Measurements from ENCODE around the gene KCNJ9. TPM values are rescaled to one million over a fixed set of nuclear protein-coding genes. Genes with fewer than 3 reads are reported as not detected.
"Not testable (repeated sequence)": the region's sequence is repeated elsewhere in the genome, so short reads cannot be mapped to it uniquely, and the experiment has no call there.

KCNJ9 gene
- under 1 TPM; 0.04 to 0.05 TPM for total RNA-seq

GRCh38 chr1:160081261-160081936 is at the start of gene KCNJ9:
Gene KCNJ9, plus strand, starts transcription at chr1:160081538. Its CDS starts 2,493 bp downstream, at chr1:160084031.
- Mint-ChIP-seq H3K4me3 (no peak within 1 kb of the TSS), H3K4me1 (peaks cover 23% of the 10 kb centered on the region), H3K27ac (no peak within 1 kb of the TSS), H3K27me3 (peaks cover 38% of the 10 kb centered on the region), H3K9me3 (ENCODE audit: low read depth) (no peaks in the 10 kb centered on the region), H3K36me3 (ENCODE audit: low read depth) (peaks cover 3% of the 10 kb centered on the region)
- CTCF ChIA-PET, result interaction anchor here (0.7 to 26.0 kb wide), 9 partner anchors 16 to 287 kb away, joined by 3 to 636 read pairs (median 5); partner anchors contain the start of genes KCNJ10 and PIGM
- ATAC-seq, result no peak
- peak; percentile 23 for DNase-seq
- intact Hi-C loops (cut with DNase I, micrococcal nuclease), result loop anchor here in 1 of 2 experiments (5.0 kb wide), 2 partner anchors 49 to 144 kb away; partner anchors contain the start of gene PIGM
- POLR2A ChIA-PET, result interaction anchor here (0.6 kb wide), 1 partner anchor 21 kb away, joined by 3 read pairs; no protein-coding TSS in a partner anchor

- peaks cover 34% of the 10 kb centered on the region for H3K4me1 Mint-ChIP-seq
- ChIA-PET CTCF (interaction anchor here (0.6 to 4.5 kb wide), 8 partner anchors 9 to 345 kb away, joined by 3 to 57 read pairs (median 6); partner anchors contain the start of gene KCNJ9), POLR2A (interaction anchor here (0.9 to 1.4 kb wide), 2 partner anchors 9 to 955 kb away, joined by 3 read pairs; no protein-coding TSS in a partner anchor)
- ATAC-seq, result no peak
- peak overlapping the region; percentile 96 for H3K4me3 Mint-ChIP-seq
- H3K9me3 Mint-ChIP-seq (ENCODE audit: low read depth), result no peaks in the 10 kb centered on the region
- peak; percentile 27 for DNase-seq
- H3K27me3 Mint-ChIP-seq, result no peaks in the 10 kb centered on the region
- H3K36me3 Mint-ChIP-seq (ENCODE audit: low read depth), result peaks cover 1% of the 10 kb centered on the region
- intact Hi-C loops (cut with DNase I, micrococcal nuclease), result loop anchor here in 1 of 2 experiments (5.0 kb wide), 2 partner anchors 50 to 65 kb away; partner anchors contain the start of genes IGSF8 and KCNJ9
- H3K27ac Mint-ChIP-seq, result peak overlapping the region; percentile 92
Observed at GRCh38 chr1:160032165-160032820, 49.0 kb upstream of the KCNJ9 start.

- H3K9me3 Mint-ChIP-seq (ENCODE audit: low read depth), result no peaks in the 10 kb centered on the region
Observed at GRCh38 chr1:160040476-160040875, 40.9 kb upstream of the KCNJ9 start.

GRCh38 chr1:160043543-160043942 is 37.8 kb upstream of the KCNJ9 start:
- DNase-seq (no peak), ATAC-seq (no peak)
- Mint-ChIP-seq H3K27ac (no peak overlapping the region), H3K9me3 (ENCODE audit: low read depth) (no peaks in the 10 kb centered on the region), H3K27me3 (peaks cover 9% of the 10 kb centered on the region), H3K4me3 (no peak overlapping the region), H3K36me3 (ENCODE audit: low read depth) (no peaks in the 10 kb centered on the region), H3K4me1 (peaks cover 12% of the 10 kb centered on the region)
- intact Hi-C loops (cut with DNase I, micrococcal nuclease), result no loop called here
- ChIA-PET POLR2A (no interaction called here), CTCF (interaction anchor here (0.6 to 38.5 kb wide), 2 partner anchors 35 to 248 kb away, joined by 3 to 636 read pairs; partner anchors contain the start of genes KCNJ10 and KCNJ9)

More at GRCh38 chr1:160040476-160040875, 40.9 kb upstream of the KCNJ9 start:
- DNase-seq (no peak), ATAC-seq (no peak)
- Mint-ChIP-seq H3K27me3 (peaks cover 3% of the 10 kb centered on the region), H3K4me3 (no peak overlapping the region), H3K27ac (no peak overlapping the region), H3K4me1 (peaks cover under 1% of the 10 kb centered on the region), H3K36me3 (ENCODE audit: low read depth) (no peaks in the 10 kb centered on the region)
- ChIA-PET CTCF (interaction anchor here (0.8 to 2.1 kb wide), 5 partner anchors 10 to 46 kb away, joined by 3 to 5 read pairs (median 3); no protein-coding TSS in a partner anchor), POLR2A (no interaction called here)
- intact Hi-C loops (cut with DNase I, micrococcal nuclease), result no loop called here

GRCh38 chr1:160045653-160046052 is 35.7 kb upstream of the KCNJ9 start:
- Mint-ChIP-seq H3K36me3 (ENCODE audit: low read depth) (no peaks in the 10 kb centered on the region), H3K27ac (no peak overlapping the region), H3K27me3 (peaks cover 12% of the 10 kb centered on the region), H3K4me3 (no peak overlapping the region), H3K4me1 (peaks cover 12% of the 10 kb centered on the region), H3K9me3 (ENCODE audit: low read depth) (no peaks in the 10 kb centered on the region)
- POLR2A ChIA-PET, result interaction anchor here (0.6 kb wide), 1 partner anchor 13 kb away, joined by 5 read pairs; no protein-coding TSS in a partner anchor
- intact Hi-C loops (cut with DNase I, micrococcal nuclease), result loop anchor here (1.0 to 2.0 kb wide), 3 partner anchors 33 to 39 kb away; no protein-coding TSS in a partner anchor
- ATAC-seq, result no peak
- no peak for DNase-seq
- CTCF ChIA-PET, result interaction anchor here (0.6 to 38.5 kb wide), 21 partner anchors 8 to 331 kb away, joined by 3 to 636 read pairs (median 7); partner anchors contain the start of genes IGSF8, KCNJ10, KCNJ9 and PIGM

- H3K9me3 Mint-ChIP-seq (ENCODE audit: low read depth), result no peaks in the 10 kb centered on the region
- CTCF ChIA-PET, result interaction anchor here (0.5 to 38.5 kb wide), 34 partner anchors 8 to 768 kb away, joined by 3 to 636 read pairs (median 4); partner anchors contain the start of genes IGSF8, KCNJ10, KCNJ9 and PEX19
- peaks cover 13% of the 10 kb centered on the region for H3K27me3 Mint-ChIP-seq
- peak; percentile 67 for DNase-seq
- POLR2A ChIA-PET, result no interaction called here
- H3K36me3 Mint-ChIP-seq (ENCODE audit: low read depth), result no peaks in the 10 kb centered on the region
- ATAC-seq, result peak; percentile 87
- peak overlapping the region; percentile 55 for H3K4me3 Mint-ChIP-seq
- peaks cover 12% of the 10 kb centered on the region for H3K4me1 Mint-ChIP-seq
- H3K27ac Mint-ChIP-seq, result peak overlapping the region; percentile 81
- intact Hi-C loops (cut with DNase I, micrococcal nuclease), result loop anchor here (1.0 to 2.0 kb wide), 3 partner anchors 32 to 38 kb away; no protein-coding TSS in a partner anchor
Observed at GRCh38 chr1:160046494-160047110, 34.7 kb upstream of the KCNJ9 start.

- no peak for DNase-seq
- H3K27me3 Mint-ChIP-seq, result peaks cover 17% of the 10 kb centered on the region
- H3K9me3 Mint-ChIP-seq (ENCODE audit: low read depth), result no peaks in the 10 kb centered on the region
- no peak for ATAC-seq
- intact Hi-C loops (cut with DNase I, micrococcal nuclease), result loop anchor here in 1 of 2 experiments (2.0 kb wide), 1 partner anchor 31 kb away; no protein-coding TSS in a partner anchor
- H3K4me1 Mint-ChIP-seq, result peaks cover 12% of the 10 kb centered on the region
- H3K36me3 Mint-ChIP-seq (ENCODE audit: low read depth), result no peaks in the 10 kb centered on the region
- peak overlapping the region; percentile 55 for H3K4me3 Mint-ChIP-seq
- POLR2A ChIA-PET, result no interaction called here
- CTCF ChIA-PET, result interaction anchor here (0.5 to 38.5 kb wide), 26 partner anchors 8 to 768 kb away, joined by 3 to 636 read pairs (median 4); partner anchors contain the start of genes KCNJ10, KCNJ9, PEX19 and PIGM
- H3K27ac Mint-ChIP-seq, result peak overlapping the region; percentile 81
Observed at GRCh38 chr1:160047111-160047991, 34.0 kb upstream of the KCNJ9 start.

GRCh38 chr1:160048335-160048734 is 33.0 kb upstream of the KCNJ9 start:
- CTCF ChIA-PET, result interaction anchor here (0.6 to 38.5 kb wide), 4 partner anchors 10 to 204 kb away, joined by 3 to 636 read pairs (median 3); partner anchors contain the start of genes KCNJ10 and KCNJ9
- H3K36me3 Mint-ChIP-seq (ENCODE audit: low read depth), result no peaks in the 10 kb centered on the region
- peaks cover 12% of the 10 kb centered on the region for H3K4me1 Mint-ChIP-seq
- intact Hi-C loops (cut with DNase I, micrococcal nuclease), result no loop called here
- no peak overlapping the region for H3K4me3 Mint-ChIP-seq
- H3K27me3 Mint-ChIP-seq, result peaks cover 18% of the 10 kb centered on the region
- no peak overlapping the region for H3K27ac Mint-ChIP-seq
- POLR2A ChIA-PET, result no interaction called here
- H3K9me3 Mint-ChIP-seq (ENCODE audit: low read depth), result no peaks in the 10 kb centered on the region
- ATAC-seq (no peak), DNase-seq (no peak)

- POLR2A ChIA-PET, result no interaction called here
- no peak overlapping the region for H3K4me3 Mint-ChIP-seq
- peaks cover 18% of the 10 kb centered on the region for H3K27me3 Mint-ChIP-seq
- no peak for DNase-seq
- intact Hi-C loops (cut with DNase I, micrococcal nuclease), result no loop called here
- no peaks in the 10 kb centered on the region for H3K9me3 Mint-ChIP-seq (ENCODE audit: low read depth)
- no peak for ATAC-seq
- CTCF ChIA-PET, result interaction anchor here (1.1 to 38.5 kb wide), 2 partner anchors 15 to 29 kb away, joined by 3 to 636 read pairs; partner anchors contain the start of genes KCNJ10 and KCNJ9
- H3K4me1 Mint-ChIP-seq, result peaks cover 12% of the 10 kb centered on the region
- no peak overlapping the region for H3K27ac Mint-ChIP-seq
- H3K36me3 Mint-ChIP-seq (ENCODE audit: low read depth), result no peaks in the 10 kb centered on the region
Observed at GRCh38 chr1:160049101-160049500, 32.2 kb upstream of the KCNJ9 start.

- Mint-ChIP-seq H3K27me3 (peaks cover 18% of the 10 kb centered on the region), H3K4me1 (peaks cover 12% of the 10 kb centered on the region)
- H3K4me3 Mint-ChIP-seq; H3K27ac Mint-ChIP-seq; intact Hi-C loops (cut with DNase I, micrococcal nuclease); DNase-seq; POLR2A ChIA-PET; H3K36me3 Mint-ChIP-seq (ENCODE audit: low read depth); H3K9me3 Mint-ChIP-seq (ENCODE audit: low read depth); ATAC-seq: not testable (repeated sequence)
- CTCF ChIA-PET, result interaction anchor here (0.7 to 38.5 kb wide), 4 partner anchors 9 to 121 kb away, joined by 3 to 636 read pairs (median 3); partner anchors contain the start of genes KCNJ10 and KCNJ9
Observed at GRCh38 chr1:160050182-160050581, 31.2 kb upstream of the KCNJ9 start.

Measured in activated CD4-positive, alpha-beta T cell treated with anti-CD3 and anti-CD28 coated beads for 36 hours (primary cell).